ENCODE results near the gene TUBGCP2.

Gene TUBGCP2

GRCh38 chr10:133273534-133274143 is 35.0 kb downstream of the TUBGCP2 start:
- Histone ChIP-seq H3K4me3 (ENCODE audit: low read length) (no peak overlapping the region), H3K4me2 (ENCODE audit: low read length) (no peak overlapping the region), H3K27ac (ENCODE audit: low read depth, low read length) (no peak overlapping the region), H3K36me3 (ENCODE audit: control insufficient read depth, low read length) (no peaks in the 10 kb centered on the region), H3K9me3 (ENCODE audit: control insufficient read depth, insufficient read depth, low read length) (no peaks in the 10 kb centered on the region), H3K27me3 (ENCODE audit: control insufficient read depth, low read length) (peaks cover 9% of the 10 kb centered on the region), H3K4me1 (ENCODE audit: control insufficient read depth, low read length) (peaks cover 35% of the 10 kb centered on the region), H3K9me2 (replicated peaks; ENCODE audit: control insufficient read depth, low read length) (no peaks in the 10 kb centered on the region), H4K20me1 (ENCODE audit: control insufficient read depth, insufficient read depth, low read depth, low read length) (no peaks in the 10 kb centered on the region), H3F3A (ENCODE audit: control insufficient read depth, insufficient read depth) (no peaks in the 10 kb centered on the region), H3K79me2 (ENCODE audit: control insufficient read depth, low read length) (no peaks in the 10 kb centered on the region)
- TF ChIP-seq CTCF (IDR thresholded peaks at IDR 0.05; ENCODE audit: low read depth, low read length, poor library complexity, severe bottlenecking) (no peak), EZH2phosphoT487 (IDR thresholded peaks at IDR 0.05; ENCODE audit: borderline replicate concordance, low read length) (no peak)

- H3K27ac ChIP-seq (ENCODE audit: low read depth, low read length), result no peak overlapping the region
- H3K4me2 ChIP-seq (ENCODE audit: low read length), result no peak overlapping the region
- H3K4me3 ChIP-seq (ENCODE audit: low read length), result no peak overlapping the region
- H3K4me1 ChIP-seq (ENCODE audit: control insufficient read depth, low read length), result peaks cover 28% of the 10 kb centered on the region
- H3K9me3 ChIP-seq (ENCODE audit: control insufficient read depth, insufficient read depth, low read length), result no peaks in the 10 kb centered on the region
- no peaks in the 10 kb centered on the region for H4K20me1 ChIP-seq (ENCODE audit: control insufficient read depth, insufficient read depth, low read depth, low read length)
- H3K27me3 ChIP-seq (ENCODE audit: control insufficient read depth, low read length), result peaks cover 9% of the 10 kb centered on the region
- H3K36me3 ChIP-seq (ENCODE audit: control insufficient read depth, low read length), result no peaks in the 10 kb centered on the region
- no peak for TF ChIP-seq EZH2phosphoT487 (IDR thresholded peaks at IDR 0.05; ENCODE audit: borderline replicate concordance, low read length)
- no peak for TF ChIP-seq CTCF (IDR thresholded peaks at IDR 0.05; ENCODE audit: low read depth, low read length, poor library complexity, severe bottlenecking)
- H3F3A ChIP-seq (ENCODE audit: control insufficient read depth, insufficient read depth), result no peaks in the 10 kb centered on the region
- H3K79me2 ChIP-seq (ENCODE audit: control insufficient read depth, low read length), result no peaks in the 10 kb centered on the region
- H3K9me2 ChIP-seq (replicated peaks; ENCODE audit: control insufficient read depth, low read length), result no peaks in the 10 kb centered on the region
Observed at GRCh38 chr10:133272964-133273420, 35.7 kb downstream of the TUBGCP2 start.

GRCh38 chr10:133272301-133272963 is 36.2 kb downstream of the TUBGCP2 start:
- Histone ChIP-seq H3K4me1 (ENCODE audit: control insufficient read depth, low read length) (peaks cover 27% of the 10 kb centered on the region), H4K20me1 (ENCODE audit: control insufficient read depth, insufficient read depth, low read depth, low read length) (no peaks in the 10 kb centered on the region)
- no peak for TF ChIP-seq CTCF (IDR thresholded peaks at IDR 0.05; ENCODE audit: low read depth, low read length, poor library complexity, severe bottlenecking)
- no peak for TF ChIP-seq EZH2phosphoT487 (IDR thresholded peaks at IDR 0.05; ENCODE audit: borderline replicate concordance, low read length)

More at GRCh38 chr10:133272301-133272963, 36.2 kb downstream of the TUBGCP2 start:
- H3K27me3 ChIP-seq (ENCODE audit: control insufficient read depth, low read length), result peaks cover 9% of the 10 kb centered on the region
- H3K9me3 ChIP-seq (ENCODE audit: control insufficient read depth, insufficient read depth, low read length), result no peaks in the 10 kb centered on the region
- H3K79me2 ChIP-seq (ENCODE audit: control insufficient read depth, low read length), result no peaks in the 10 kb centered on the region
- H3K27ac ChIP-seq (ENCODE audit: low read depth, low read length), result no peak overlapping the region
- H3F3A ChIP-seq (ENCODE audit: control insufficient read depth, insufficient read depth), result no peaks in the 10 kb centered on the region
- no peak overlapping the region for H3K4me2 ChIP-seq (ENCODE audit: low read length)
- no peak overlapping the region for H3K4me3 ChIP-seq (ENCODE audit: low read length)
- no peaks in the 10 kb centered on the region for H3K36me3 ChIP-seq (ENCODE audit: control insufficient read depth, low read length)
- H3K9me2 ChIP-seq (replicated peaks; ENCODE audit: control insufficient read depth, low read length), result no peaks in the 10 kb centered on the region
